Prostate gland (tissue), 2 donors: ENCODE results near the gene PACC1.
"Not testable (repeated sequence)": the region's sequence is repeated elsewhere in the genome, so short reads cannot be mapped to it uniquely, and the experiment has no call there.

ENCODE experiments used
- CTCF ChIP-seq, 4 experiments: fragments of 200-600 bp in 2 of 4; fragments of 450-650 bp in 2 of 4; sonication (generic) in 2 of 4; IDR thresholded peaks; 1 replicate in 3 of 4; 2 replicates in 1 of 4; pipeline ENCODE4 v1.5.1; 2016 to 2019; ENCODE audit warnings: antibody characterized with exemption in 4 of 4, mild to moderate bottlenecking in 2 of 4, moderate library complexity in 2 of 4
- POLR2A ChIP-seq: fragments of 450-650 bp; IDR thresholded peaks from one replicate; pipeline ENCODE4 v1.6.1; 2016; ENCODE audit warnings: antibody characterized with exemption, mild to moderate bottlenecking

DNA sequence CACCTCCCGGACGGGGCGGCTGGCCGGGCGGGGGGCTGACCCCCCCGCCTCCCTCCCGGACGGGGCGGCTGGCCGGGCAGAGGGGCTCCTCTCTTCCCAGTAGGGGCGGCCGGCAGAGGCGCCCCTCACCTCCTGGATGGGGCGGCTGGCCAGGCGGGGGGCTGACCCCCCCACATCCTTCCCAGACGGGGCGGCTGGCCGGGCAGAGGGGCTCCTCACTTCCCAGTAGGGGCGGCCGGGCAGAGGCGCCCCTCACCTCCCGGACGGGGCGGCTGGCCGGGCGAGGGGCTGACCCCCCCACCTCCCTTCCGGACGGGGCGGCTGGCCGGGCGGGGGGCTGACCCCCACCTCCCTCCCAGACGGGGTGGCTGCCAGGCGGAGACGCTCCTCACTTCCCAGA lies 93.7 kb downstream of the PACC1 start:
- not testable (repeated sequence) for TF ChIP-seq CTCF (IDR thresholded peaks at IDR 0.05); POLR2A
